GM19238 (cell line): ENCODE measurements around the gene GLT6D1.

Source experiments
- DNase-seq: peaks from one replicate; pipeline ENCODE4 v3.0.0; 2011; ENCODE audit warnings: low spot score; ENCODE audit not compliant: insufficient read length

GLT6D1 gene

GRCh38 chr9:135624282-135624681, 15.1 kb downstream of the GLT6D1 start:
- no peak for DNase-seq

- no peak for DNase-seq
These were observed 16.8 kb downstream of the GLT6D1 start for GRCh38 chr9:135622415-135623020.

DNA sequence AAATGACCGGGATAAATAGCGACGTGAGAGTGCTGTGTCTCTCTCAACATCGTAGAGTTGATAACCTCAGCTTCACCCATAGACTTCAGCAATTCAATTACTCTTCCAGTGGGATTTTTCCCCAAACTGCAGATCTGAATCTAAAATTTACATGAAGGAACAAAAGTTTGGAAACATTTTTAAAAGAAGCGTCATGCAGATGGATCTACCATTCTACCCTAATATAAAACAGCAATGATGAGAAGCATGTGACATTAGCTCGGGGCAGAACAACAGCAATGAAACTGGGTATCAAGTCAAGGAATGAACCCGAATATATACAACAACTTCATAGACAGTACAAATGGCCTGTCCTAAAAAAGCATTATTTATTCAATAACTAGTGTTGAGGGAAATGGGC, 18.8 kb downstream of the GLT6D1 start:
- DNase-seq = no peak

DNA sequence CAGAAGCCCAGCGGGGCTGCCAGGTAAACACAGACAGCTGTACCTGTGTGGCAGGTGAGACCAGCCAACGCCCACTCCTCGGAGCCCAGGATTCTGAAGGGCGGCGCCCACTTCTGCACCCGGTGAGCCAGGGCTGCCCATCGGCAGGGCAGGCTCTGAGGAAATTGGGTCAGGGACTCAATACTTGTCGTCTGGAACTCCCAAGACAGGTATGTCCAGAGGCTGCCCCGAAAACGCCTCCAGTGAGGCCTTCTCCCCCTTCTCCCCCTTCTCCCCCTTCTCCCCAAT, 19.8 kb downstream of the GLT6D1 start:
- no peak for DNase-seq

DNA sequence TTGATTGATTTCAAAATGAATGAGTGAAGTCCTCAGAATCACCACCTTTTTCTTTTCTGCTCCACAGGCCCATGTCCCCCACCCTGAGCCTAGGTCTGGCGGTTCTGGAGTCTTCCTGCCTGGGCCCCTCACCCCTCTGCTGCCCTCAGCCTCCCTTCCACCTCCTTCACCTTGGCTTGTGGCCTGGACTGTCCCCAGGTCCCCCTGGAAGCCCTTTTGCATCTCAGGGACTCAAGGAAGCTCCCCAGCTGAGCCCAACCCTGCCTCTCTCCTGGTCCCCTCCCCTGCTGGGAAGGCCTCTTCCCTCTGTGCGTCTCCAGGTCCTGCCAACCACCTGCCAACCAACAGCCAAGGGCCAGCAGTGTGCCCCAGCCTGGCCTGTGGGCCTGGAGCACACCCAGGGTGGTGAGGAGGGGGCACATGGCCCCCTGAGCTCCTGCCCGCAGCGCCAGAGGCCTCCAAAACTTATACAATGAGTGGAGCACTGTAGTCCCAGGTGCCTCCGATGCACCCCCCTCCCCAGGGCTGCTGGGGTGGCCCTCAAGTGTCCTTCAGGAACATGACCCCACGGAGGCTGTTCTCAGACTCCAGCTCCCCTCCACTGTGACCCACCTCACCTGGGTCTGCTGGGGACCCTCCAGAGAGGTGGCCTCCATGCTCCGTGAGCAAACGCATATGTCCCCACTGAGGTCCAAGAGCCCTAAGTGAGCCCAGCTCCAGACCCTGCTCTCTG, 20.3 kb downstream of the GLT6D1 start:
- no peak for DNase-seq

- no peak for DNase-seq
These were observed 21.3 kb downstream of the GLT6D1 start for GRCh38 chr9:135617991-135618411.

GRCh38 chr9:135617538-135617900, 21.8 kb downstream of the GLT6D1 start:
- DNase-seq = no peak

- no peak for DNase-seq
These were observed 22.5 kb downstream of the GLT6D1 start for GRCh38 chr9:135616619-135617537.

DNA sequence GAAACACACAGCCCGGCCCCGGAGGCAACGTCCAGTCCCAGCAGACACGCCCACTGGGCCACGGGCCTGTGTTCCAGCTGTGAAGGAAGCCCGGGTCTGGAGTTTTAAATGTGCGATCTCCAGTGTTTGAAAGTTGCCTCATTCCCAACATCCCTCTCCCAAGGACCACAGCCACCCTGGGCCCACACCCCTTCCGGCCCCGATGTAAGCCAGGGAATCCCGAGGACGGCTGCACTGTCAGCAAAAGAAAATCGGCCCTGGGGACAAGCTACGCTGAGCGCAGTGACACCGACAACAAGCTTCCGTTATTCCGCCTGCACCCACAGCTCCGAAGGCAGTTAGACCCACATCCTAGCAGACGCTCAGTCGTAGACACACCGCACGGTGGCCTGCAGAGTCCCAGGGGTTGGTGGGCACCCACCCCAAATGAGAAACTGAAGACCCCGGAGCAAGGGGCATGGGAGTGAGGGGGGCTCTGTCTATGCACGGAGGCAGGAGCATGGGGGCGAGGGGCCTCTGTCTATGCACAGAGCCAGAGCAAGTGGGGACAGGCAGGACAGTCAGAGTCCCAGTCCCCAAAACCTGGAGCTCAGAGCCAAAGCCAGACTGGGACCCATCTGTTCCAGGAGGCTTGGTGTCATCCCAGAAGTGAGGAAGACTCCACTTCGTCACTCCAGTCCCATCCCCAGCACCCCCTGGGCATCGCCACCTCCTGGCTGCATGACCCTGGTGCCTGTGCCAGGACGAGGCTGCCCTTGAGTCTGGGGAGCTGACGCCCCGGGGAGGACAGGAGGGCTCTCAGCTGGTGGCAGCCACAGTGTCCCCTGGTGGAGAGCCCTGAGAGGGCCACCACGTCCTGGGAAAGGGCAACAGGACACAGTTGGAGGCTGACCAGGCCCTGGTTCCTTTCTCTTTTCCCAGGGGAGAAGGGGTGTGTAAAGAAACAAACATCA, 23.4 kb downstream of the GLT6D1 start:
- no peak for DNase-seq

- no peak for DNase-seq
These were observed 24.3 kb downstream of the GLT6D1 start for GRCh38 chr9:135614821-135615665.

DNA sequence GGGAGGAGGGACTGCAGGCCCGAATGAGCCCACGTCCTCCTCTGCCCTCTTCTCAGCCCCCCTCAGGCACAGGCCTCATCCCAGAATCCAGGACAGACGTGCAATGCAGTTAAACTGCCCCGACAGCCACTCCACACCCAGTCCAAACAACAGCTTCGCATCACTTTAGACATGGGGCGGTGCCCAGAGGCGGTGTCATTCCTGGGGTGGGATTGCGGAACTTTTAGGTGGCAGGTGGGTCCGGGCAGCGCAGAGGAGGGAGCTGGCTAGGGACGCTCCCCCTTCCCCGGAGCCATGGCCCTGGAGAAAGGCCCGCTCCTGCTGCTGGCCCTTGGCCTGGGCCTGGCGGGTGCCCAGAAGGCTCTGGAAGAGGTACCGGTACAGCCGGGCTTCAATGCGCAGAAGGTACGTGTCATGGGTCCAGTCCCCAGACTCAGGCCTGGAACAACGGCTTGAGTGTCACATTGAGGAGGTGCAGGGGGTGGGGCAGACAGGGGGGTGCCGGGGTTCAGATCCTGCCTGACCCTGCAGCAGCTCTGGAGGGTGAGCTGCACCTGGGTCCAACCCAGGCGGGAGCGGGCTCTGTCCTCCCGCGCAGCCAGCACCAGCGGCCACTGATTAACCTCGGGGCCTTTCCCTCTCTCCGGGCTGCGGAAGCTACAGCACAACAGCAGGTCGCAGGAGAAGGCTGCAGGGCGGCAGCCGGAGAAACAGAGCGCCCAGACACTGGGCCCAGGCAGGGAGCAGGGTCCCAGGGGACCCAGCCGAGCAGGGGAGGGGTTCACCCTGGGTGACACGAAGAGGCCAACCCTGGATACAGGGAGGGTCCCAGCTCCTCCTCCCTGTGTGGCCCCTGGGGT, 25.2 kb downstream of the GLT6D1 start:
- DNase-seq = no peak

DNA sequence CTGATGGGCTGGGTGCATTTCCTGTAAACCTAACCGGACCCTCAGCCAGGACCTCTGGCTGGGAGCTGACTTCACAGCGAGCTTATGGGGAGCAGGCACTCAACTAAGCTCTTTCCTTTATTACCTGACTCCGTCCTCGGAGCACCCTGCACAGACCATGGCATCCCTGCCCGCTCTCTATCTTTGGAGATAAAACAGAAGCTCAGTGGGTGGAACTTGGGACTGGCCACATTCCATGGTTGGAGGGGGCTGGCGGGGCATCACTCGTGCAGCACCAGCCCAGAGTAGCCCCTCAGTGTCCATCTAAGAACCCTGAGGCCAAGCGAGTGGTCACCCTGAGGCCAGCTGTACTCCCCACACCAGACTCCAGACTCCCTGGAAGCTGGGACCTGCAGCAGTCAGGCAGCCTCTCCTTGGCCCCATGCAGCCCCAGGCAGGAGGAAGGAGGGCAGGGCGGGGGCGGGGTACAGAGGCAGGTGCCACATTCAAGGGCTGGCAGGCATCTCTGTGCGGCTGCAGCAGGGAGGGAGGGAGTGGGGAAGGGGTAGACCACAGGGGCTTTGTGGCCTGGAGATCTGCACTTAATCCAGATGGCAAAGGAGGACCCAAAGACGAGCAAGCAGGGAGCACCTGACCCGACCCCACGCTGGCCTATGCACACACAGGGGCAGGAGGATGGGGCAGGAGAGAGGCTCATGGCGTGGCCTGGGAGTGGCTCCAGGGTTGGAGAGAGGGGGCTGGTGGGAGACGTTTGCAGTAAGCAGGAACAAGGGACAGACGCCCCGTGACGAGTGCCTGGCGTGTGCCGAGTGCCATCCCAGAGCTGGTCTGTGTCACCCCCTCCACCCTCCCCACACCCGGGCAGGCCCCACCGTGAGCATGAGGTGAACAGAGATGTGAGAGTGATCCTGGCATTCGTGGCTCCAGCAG, 26.1 kb downstream of the GLT6D1 start:
- DNase-seq = no peak

GRCh38 chr9:135612437-135612836, 26.9 kb downstream of the GLT6D1 start:
- no peak for DNase-seq

GRCh38 chr9:135611875-135612209, 27.5 kb downstream of the GLT6D1 start:
- DNase-seq = no peak

GRCh38 chr9:135611142-135611874, 28.0 kb downstream of the GLT6D1 start:
- no peak for DNase-seq

DNA sequence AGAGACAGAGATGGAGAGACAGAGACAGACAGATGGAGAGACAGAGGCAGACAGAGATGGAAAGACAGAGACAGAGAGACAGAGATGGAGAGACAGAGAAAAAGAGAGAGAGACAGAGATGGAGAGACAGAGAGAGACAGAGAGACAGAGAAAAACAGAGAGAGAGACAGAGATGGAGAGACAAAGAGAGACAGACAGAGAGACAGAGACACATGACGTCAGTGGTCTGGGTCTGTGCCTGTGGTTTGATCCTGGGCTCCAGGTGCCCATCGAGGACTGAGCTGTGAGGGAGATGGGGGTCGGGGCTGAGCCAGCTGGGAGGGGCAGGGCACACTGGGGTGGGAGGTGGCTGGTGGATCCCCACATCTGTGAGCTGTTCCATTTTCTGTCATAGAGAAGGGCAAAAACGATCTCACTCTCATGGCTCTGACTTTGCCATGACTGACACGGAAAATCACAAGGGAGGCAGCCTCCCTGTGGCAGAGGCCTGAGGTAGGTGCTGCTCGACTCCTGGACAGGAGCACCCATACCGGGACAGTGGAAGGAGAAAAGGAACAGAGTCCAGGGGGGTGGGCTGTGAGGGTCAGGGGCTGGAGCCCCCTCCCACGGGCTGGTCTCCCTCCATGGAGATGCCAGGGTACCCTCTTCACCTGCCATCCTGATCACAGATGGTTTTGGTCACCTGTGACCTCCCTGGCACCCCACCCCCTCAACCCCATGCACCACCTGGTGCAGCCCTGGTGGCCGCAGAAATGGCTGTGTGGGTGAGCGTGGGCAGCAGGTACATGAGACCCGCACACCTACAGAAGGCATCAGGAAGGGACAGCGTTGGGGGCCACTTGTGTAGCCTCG, 28.8 kb downstream of the GLT6D1 start:
- no peak for DNase-seq
